ENCODE results near the gene MCM8. TPM values are rescaled to one million over a fixed set of nuclear protein-coding genes. Genes with fewer than 3 reads are reported as not detected.

Gene MCM8
- total RNA-seq, 2 donors from 2014 or later, result 3.8 to 5.1 TPM

- Histone ChIP-seq H3K9me3 (no peaks in the 10 kb centered on the region), H3K27me3 (replicated peaks; ENCODE audit: insufficient read depth) (no peaks in the 10 kb centered on the region), H3K27ac (no peak overlapping the region), H3K36me3 (peaks cover 31% of the 10 kb centered on the region), H3K4me3 (no peak overlapping the region), H3K4me1 (ENCODE audit: control insufficient read depth in 1 of 2, low read depth in 2 of 2) (peaks cover 5 to 18% of the 10 kb centered on the region in 2 donors)
- DNase-seq (ENCODE audit: low spot score) (no peak), ATAC-seq (ENCODE audit: insufficient number of reproducible peaks, low FRiP score, low read depth) (no peak)
- TF ChIP-seq, protein P1, sequence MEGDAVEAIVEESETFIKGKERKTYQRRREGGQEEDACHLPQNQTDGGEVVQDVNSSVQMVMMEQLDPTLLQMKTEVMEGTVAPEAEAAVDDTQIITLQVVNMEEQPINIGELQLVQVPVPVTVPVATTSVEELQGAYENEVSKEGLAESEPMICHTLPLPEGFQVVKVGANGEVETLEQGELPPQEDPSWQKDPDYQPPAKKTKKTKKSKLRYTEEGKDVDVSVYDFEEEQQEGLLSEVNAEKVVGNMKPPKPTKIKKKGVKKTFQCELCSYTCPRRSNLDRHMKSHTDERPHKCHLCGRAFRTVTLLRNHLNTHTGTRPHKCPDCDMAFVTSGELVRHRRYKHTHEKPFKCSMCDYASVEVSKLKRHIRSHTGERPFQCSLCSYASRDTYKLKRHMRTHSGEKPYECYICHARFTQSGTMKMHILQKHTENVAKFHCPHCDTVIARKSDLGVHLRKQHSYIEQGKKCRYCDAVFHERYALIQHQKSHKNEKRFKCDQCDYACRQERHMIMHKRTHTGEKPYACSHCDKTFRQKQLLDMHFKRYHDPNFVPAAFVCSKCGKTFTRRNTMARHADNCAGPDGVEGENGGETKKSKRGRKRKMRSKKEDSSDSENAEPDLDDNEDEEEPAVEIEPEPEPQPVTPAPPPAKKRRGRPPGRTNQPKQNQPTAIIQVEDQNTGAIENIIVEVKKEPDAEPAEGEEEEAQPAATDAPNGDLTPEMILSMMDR (IDR thresholded peaks at IDR 0.05), result no peak
Measured at GRCh38 chr20:6037082-6037481, 86.6 kb downstream of the MCM8 start.

DNA sequence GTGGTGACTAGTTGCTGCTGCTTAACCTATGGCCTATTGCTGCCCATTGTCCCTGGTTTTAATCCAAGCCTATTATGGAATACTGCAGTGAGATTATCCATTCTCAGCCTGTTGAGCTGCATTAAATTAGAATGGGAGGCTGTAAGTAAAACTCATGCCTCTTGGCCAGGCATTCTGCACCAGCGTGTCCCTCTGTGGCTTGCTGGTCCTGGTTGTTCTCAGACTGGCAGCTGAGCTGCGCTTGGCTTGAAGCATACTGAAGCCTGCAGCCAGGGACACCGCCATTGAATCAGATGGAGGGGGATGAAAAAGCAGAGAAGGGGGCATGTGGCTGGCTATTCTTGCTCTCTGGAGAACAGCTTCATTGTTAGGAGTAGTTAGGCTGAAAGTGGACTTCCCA lies 87.8 kb downstream of the MCM8 start:
- peaks cover 31% of the 10 kb centered on the region for H3K36me3 ChIP-seq
- no peak for ATAC-seq (ENCODE audit: insufficient number of reproducible peaks, low FRiP score, low read depth)

GRCh38 chr20:6039766-6040165 lies 89.3 kb downstream of the MCM8 start:
- Histone ChIP-seq H3K4me3 (no peak overlapping the region), H3K9me3 (no peaks in the 10 kb centered on the region), H3K36me3 (peaks cover 31% of the 10 kb centered on the region), H3K27me3 (replicated peaks; ENCODE audit: insufficient read depth) (no peaks in the 10 kb centered on the region), H3K27ac (no peak overlapping the region), H3K4me1 (ENCODE audit: control insufficient read depth in 1 of 2, low read depth in 2 of 2) (peaks cover 0 to 7% of the 10 kb centered on the region in 2 donors)
- ATAC-seq (ENCODE audit: insufficient number of reproducible peaks, low FRiP score, low read depth) (no peak), DNase-seq (ENCODE audit: low spot score) (no peak)
- TF ChIP-seq, protein P1 (IDR thresholded peaks at IDR 0.05), result no peak

More for the DNA sequence above, 87.8 kb downstream of the MCM8 start:
- H3K27ac ChIP-seq, result no peak overlapping the region
- no peaks in the 10 kb centered on the region for H3K27me3 ChIP-seq (replicated peaks; ENCODE audit: insufficient read depth)
- H3K4me1 ChIP-seq (ENCODE audit: control insufficient read depth in 1 of 2, low read depth in 2 of 2), result peaks cover 5 to 18% of the 10 kb centered on the region in 2 donors
- DNase-seq (ENCODE audit: low spot score), result no peak
- no peak overlapping the region for H3K4me3 ChIP-seq
- no peaks in the 10 kb centered on the region for H3K9me3 ChIP-seq
- TF ChIP-seq, protein P1 (IDR thresholded peaks at IDR 0.05), result no peak

DNA sequence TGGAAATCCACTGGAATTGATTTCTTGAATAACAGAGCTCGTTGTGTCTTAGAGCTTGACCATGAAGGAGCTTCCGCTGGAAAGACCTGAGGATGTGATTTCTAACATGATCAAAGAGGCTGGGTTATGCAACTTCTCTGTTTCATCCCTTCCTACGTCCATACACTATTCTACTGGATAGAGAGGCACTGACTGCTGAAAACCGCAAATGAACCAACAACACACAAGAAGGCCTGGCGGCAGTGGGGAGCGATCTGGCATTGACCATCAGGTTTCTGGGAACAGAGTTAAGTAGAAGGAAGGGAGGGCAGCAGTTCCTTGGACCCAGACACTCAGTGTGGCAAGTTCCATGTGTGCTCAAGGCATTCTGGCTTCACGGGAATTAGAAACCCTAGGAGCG lies 90.1 kb downstream of the MCM8 start:
- no peaks in the 10 kb centered on the region for H3K4me1 ChIP-seq (ENCODE audit: control insufficient read depth in 1 of 2, low read depth in 2 of 2)
- no peak for ATAC-seq (ENCODE audit: insufficient number of reproducible peaks, low FRiP score, low read depth)

DNA sequence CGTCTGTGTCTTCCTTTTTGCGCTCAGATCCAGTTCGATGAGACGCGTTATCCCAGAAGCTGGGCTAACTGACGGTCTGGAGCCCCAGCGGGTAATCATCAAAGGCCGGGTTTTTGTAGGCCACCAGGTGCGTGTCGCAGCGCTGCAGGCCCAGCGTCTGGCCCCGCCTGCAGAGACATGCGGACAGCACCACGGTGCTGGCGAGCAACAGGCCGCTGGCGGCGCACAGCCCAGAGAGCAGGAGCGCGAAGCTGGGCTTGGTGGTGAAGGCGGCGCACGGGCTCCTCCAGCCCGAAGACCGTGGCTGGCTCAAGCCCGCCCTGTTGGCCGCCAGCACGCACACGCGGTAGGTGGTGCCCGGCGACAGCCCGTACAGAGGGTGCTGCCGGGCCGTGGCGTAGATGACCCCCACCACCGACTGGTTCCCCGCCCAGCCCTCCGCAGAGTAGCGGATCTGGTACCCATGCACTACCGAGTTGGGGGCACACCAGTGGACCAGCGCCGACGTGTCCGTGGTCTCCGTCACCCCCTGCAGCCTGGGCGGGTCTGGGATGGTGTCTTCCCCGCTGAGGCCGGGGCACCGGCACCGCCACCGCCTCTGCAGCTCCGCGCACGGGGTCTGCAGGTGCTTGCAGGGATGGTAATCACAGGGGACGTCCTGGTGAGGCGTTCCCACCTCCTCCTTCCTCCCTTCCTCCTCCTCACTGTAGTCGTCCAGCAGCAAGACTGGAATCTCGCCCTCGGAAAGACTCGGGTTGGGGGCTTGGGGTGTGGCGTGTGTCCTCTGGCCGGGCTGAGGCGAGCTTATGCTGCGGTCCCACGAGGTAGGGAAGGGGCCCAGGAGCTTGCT lies 90.7 kb downstream of the MCM8 start:
- DNase-seq (ENCODE audit: low spot score) (no peak), ATAC-seq (ENCODE audit: insufficient number of reproducible peaks, low FRiP score, low read depth) (no peak)
- TF ChIP-seq, protein P1 (IDR thresholded peaks at IDR 0.05), result no peak
- H3K4me1 ChIP-seq (ENCODE audit: control insufficient read depth in 1 of 2, low read depth in 2 of 2), result no peaks in the 10 kb centered on the region
- H3K4me3 ChIP-seq, result no peak overlapping the region
- H3K27ac ChIP-seq, result no peak overlapping the region
- H3K9me3 ChIP-seq, result no peaks in the 10 kb centered on the region
- no peaks in the 10 kb centered on the region for H3K27me3 ChIP-seq (replicated peaks; ENCODE audit: insufficient read depth)
- peaks cover 26% of the 10 kb centered on the region for H3K36me3 ChIP-seq

More for the DNA sequence above, 90.1 kb downstream of the MCM8 start:
- TF ChIP-seq, protein P1 (IDR thresholded peaks at IDR 0.05), result no peak
- no peaks in the 10 kb centered on the region for H3K9me3 ChIP-seq
- no peak overlapping the region for H3K27ac ChIP-seq
- H3K27me3 ChIP-seq (replicated peaks; ENCODE audit: insufficient read depth), result no peaks in the 10 kb centered on the region
- H3K36me3 ChIP-seq, result peaks cover 31% of the 10 kb centered on the region
- H3K4me3 ChIP-seq, result no peak overlapping the region
- DNase-seq (ENCODE audit: low spot score), result no peak
